SK-N-SH (cell line): Measurements from ENCODE around the gene SPA17. TPM values are rescaled to one million over a fixed set of nuclear protein-coding genes. Genes with fewer than 3 reads are reported as not detected.

ENCODE experiments used
- CTCF ChIA-PET: fragments of 300-600, 350-600 bp; formaldehyde crosslinking; extraction: SDS; loops from one replicate; lab custom pipeline; 2021; lab: Yijun Ruan, JAX
- POLR2A ChIA-PET: fragments of 350-600 bp; sonication (Branson Sonifier 250); formaldehyde crosslinking; extraction: SDS; loops from one replicate; lab custom pipeline; 2020; ENCODE audit warnings: antibody characterized with exemption, inconsistent platforms; lab: Yijun Ruan, JAX
- DNase-seq: peaks from one replicate; pipeline ENCODE4 v3.0.0; 2012
- H2AFZ ChIP-seq: fragments of 200-600 bp; sonication (generic); 2 replicates; pipeline ENCODE4 v1.8.1; 2016; ENCODE audit warnings: antibody characterized with exemption, mild to moderate bottlenecking, low read depth
- H3F3A ChIP-seq: fragments of 200-600 bp; sonication (generic); replicated peaks from 2 replicates; pipeline ENCODE3; 2016; ENCODE audit warnings: antibody characterized with exemption, mild to moderate bottlenecking; ENCODE audit not compliant: insufficient read depth
- H3K27ac ChIP-seq, 2 experiments: fragments of 200-500 bp in 1 of 2; fragments of 200-600 bp in 1 of 2; sonication (Bioruptor generic) in 1 of 2; sonication (generic), shearing (Covaris generic) in 1 of 2; 2 replicates each; pipeline versions ENCODE4 v1.5.1 to v1.6.1; 2014 to 2016; ENCODE audit warnings: low read depth in 2 of 2, inconsistent platforms in 1 of 2, low read length in 1 of 2, mild to moderate bottlenecking in 1 of 2, mixed read lengths in 1 of 2
- H3K27me3 ChIP-seq: fragments of 200-600 bp; sonication (generic), shearing (Covaris generic); 2 replicates; pipeline ENCODE4 v1.6.1; 2016; ENCODE audit warnings: mixed run types; ENCODE audit not compliant: insufficient read depth
- H3K36me3 ChIP-seq, 2 experiments: fragments of 200-500 bp in 1 of 2; fragments of 200-600 bp in 1 of 2; sonication (Bioruptor generic) in 1 of 2; sonication (generic) in 1 of 2; replicated peaks in 1 of 2; 2 replicates each; pipeline versions ENCODE3 to v1.5.1; 2014 to 2016; ENCODE audit warnings: low read length in 1 of 2, mild to moderate bottlenecking in 1 of 2; ENCODE audit not compliant: insufficient read depth in 2 of 2, control insufficient read depth in 1 of 2
- H3K4me1 ChIP-seq, 2 experiments: fragments of 200-500 bp in 1 of 2; fragments of 200-600 bp in 1 of 2; sonication (Bioruptor generic) in 1 of 2; sonication (generic), shearing (Covaris generic) in 1 of 2; 2 replicates each; pipeline versions ENCODE4 v1.5.1 to v1.6.1; 2014 to 2016; ENCODE audit warnings: low read depth in 1 of 2, low read length in 1 of 2, mixed run types in 1 of 2; ENCODE audit not compliant: insufficient read depth in 2 of 2, control insufficient read depth in 1 of 2
- H3K4me2 ChIP-seq: fragments of 200-600 bp; sonication (generic), shearing (Covaris generic); 2 replicates; pipeline ENCODE4 v1.6.1; 2017; ENCODE audit warnings: mixed run types
- H3K4me3 ChIP-seq, 2 experiments: fragments of 200-500 bp in 1 of 2; fragments of 200-600 bp in 1 of 2; sonication (Bioruptor generic) in 1 of 2; sonication (generic), shearing (Covaris generic) in 1 of 2; 2 replicates each; pipeline versions ENCODE4 v1.5.1 to v1.8.1; 2014 to 2016; ENCODE audit warnings: low read depth in 2 of 2, inconsistent platforms in 1 of 2, low read length in 1 of 2, mild to moderate bottlenecking in 1 of 2, mixed read lengths in 1 of 2, moderate library complexity in 1 of 2
- H3K79me2 ChIP-seq: fragments of 200-600 bp; sonication (generic); 2 replicates; pipeline ENCODE4 v1.8.1; 2017; ENCODE audit warnings: mild to moderate bottlenecking; ENCODE audit not compliant: insufficient read depth
- H3K9ac ChIP-seq: fragments of 200-600 bp; sonication (generic); 2 replicates; pipeline ENCODE4 v1.6.1; 2017; ENCODE audit warnings: mixed run types
- H3K9me2 ChIP-seq: fragments of 200-600 bp; sonication (generic); 2 replicates; pipeline ENCODE4 v1.6.1; 2017; ENCODE audit warnings: mixed run types
- H3K9me3 ChIP-seq: fragments of 200-600 bp; sonication (generic); 2 replicates; pipeline ENCODE4 v1.6.1; 2017; ENCODE audit warnings: mixed run types, mild to moderate bottlenecking, moderate library complexity
- H4K20me1 ChIP-seq: fragments of 200-600 bp; sonication (generic); 2 replicates; pipeline ENCODE4 v1.6.1; 2017; ENCODE audit warnings: mild to moderate bottlenecking, mixed run types; ENCODE audit not compliant: insufficient read depth
- EP300 ChIP-seq, 2 experiments: IDR thresholded peaks; 2 replicates each; pipeline versions ENCODE4 v1.4.0 to v1.6.1; 2012; ENCODE audit warnings: borderline replicate concordance in 1 of 2, low read depth in 1 of 2, low read length in 1 of 2
- EZH2phosphoT487 ChIP-seq: fragments of 200-600 bp; sonication (generic); IDR thresholded peaks from 2 replicates; pipeline ENCODE4 v1.6.1; 2017; ENCODE audit warnings: low read depth, mixed run types, mild to moderate bottlenecking, antibody characterized with exemption, moderate library complexity, borderline replicate concordance
- FOXJ3 ChIP-seq: sonication (generic); formaldehyde crosslinking; IDR thresholded peaks from 2 replicates; pipeline ENCODE4 v1.5.1; 2020; ENCODE audit warnings: mild to moderate bottlenecking, missing genetic modification reagents
- GABPA ChIP-seq: IDR thresholded peaks from 2 replicates; pipeline ENCODE4 v1.4.0; 2012; ENCODE audit warnings: low read depth, mild to moderate bottlenecking
- GATA2 ChIP-seq: sonication (generic); formaldehyde crosslinking; IDR thresholded peaks from 2 replicates; pipeline ENCODE4 v1.5.0; 2020; ENCODE audit warnings: mild to moderate bottlenecking, missing genetic modification reagents
- JUND ChIP-seq: IDR thresholded peaks from 2 replicates; pipeline ENCODE4 v1.4.0; 2012
- MEF2A ChIP-seq: IDR thresholded peaks from 2 replicates; pipeline ENCODE4 v1.4.0; 2012; ENCODE audit warnings: low read depth, borderline replicate concordance
- NRF1 ChIP-seq: IDR thresholded peaks from 2 replicates; pipeline ENCODE4 v1.6.1; 2012; ENCODE audit warnings: low read depth, mild to moderate bottlenecking, low read length
- POLR2AphosphoS5 ChIP-seq: IDR thresholded peaks from 2 replicates; pipeline ENCODE4 v1.6.1; 2012; ENCODE audit warnings: low read depth, low read length
- RAD21 ChIP-seq: IDR thresholded peaks from 2 replicates; pipeline ENCODE4 v1.6.1; 2012; ENCODE audit warnings: mild to moderate bottlenecking, low read length
- RCOR1 ChIP-seq: fragments of 150-350 bp; IDR thresholded peaks from 2 replicates; pipeline ENCODE4 v1.6.1; 2017; ENCODE audit warnings: antibody characterized with exemption, low read length
- RFX5 ChIP-seq: IDR thresholded peaks from 2 replicates; pipeline ENCODE4 v1.6.1; 2012; ENCODE audit warnings: mild to moderate bottlenecking, improper control_type of control experiment, low read length
- TEAD4 ChIP-seq: IDR thresholded peaks from 2 replicates; pipeline ENCODE4 v1.4.0; 2012; ENCODE audit warnings: mild to moderate bottlenecking, borderline replicate concordance; ENCODE audit not compliant: insufficient read depth
- WGBS: methylation state at CpG from one replicate; pipeline ENCODE4 v1.1.6; 2017; ENCODE audit warnings: low lambda C conversion rate; 5-methylcytosine and 5-hydroxymethylcytosine counted together
- polyA plus RNA-seq, 3 experiments: library from polyadenylated mRNA; depleted of rRNA; stranded (reverse); fragments of >200 nt; gene quantifications; 2 replicates each; pipeline ENCODE4 v1.2.3, GENCODE V29; 2012
- TF ChIP-seq, protein P1 (sequence below): IDR thresholded peaks from 2 replicates; pipeline ENCODE4; 2012
- TF ChIP-seq, protein P2 (sequence below): fragments of 150-350 bp; IDR thresholded peaks from 2 replicates; pipeline ENCODE4 v1.6.1; 2017; ENCODE audit warnings: antibody characterized with exemption, low read length, low read depth, borderline replicate concordance
- TF ChIP-seq, protein P3 (sequence below): fragments of 150-350 bp; IDR thresholded peaks from 2 replicates; pipeline ENCODE4 v1.6.1; 2016; ENCODE audit warnings: mild to moderate bottlenecking, low read depth, low read length
- TF ChIP-seq, protein P4 (sequence below): fragments of 200-600 bp; sonication (generic); IDR thresholded peaks from 2 replicates; pipeline ENCODE4 v1.6.1; 2017; ENCODE audit warnings: antibody characterized with exemption, mild to moderate bottlenecking, moderate library complexity

Gene SPA17
- polyA plus RNA-seq, 1 of the 3 experiments (the other 2 are of a cell fraction): 7.7 TPM

DNA sequence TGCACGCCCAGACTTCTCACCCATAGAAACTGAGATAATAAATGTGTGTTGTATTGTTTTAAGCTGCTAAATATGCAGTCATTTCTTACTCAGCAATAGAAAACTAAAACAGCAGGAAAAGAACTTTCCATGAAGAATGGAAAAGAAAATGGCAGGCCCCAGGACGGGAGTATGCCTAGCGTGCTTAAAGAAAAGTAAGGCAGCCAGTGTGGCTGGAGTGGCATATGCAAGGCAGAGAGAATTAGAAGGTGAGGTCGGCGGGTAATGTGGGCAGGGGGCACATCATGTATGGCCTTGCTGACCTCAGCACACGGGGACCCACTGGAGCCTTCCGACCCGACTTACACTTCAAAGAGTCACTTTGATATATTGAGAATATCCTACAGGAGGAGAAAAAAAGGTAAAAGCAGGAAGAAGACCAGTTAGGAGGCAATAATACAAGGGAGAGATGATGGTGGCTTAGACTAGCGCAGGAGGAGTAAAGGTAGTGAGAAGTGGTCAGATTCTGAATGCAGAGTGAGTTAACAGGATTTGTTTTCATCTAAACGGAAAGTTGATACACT, 30.6 kb upstream of the SPA17 start:
- H3K9ac ChIP-seq: peak overlapping the region; percentile 64
- POLR2A ChIA-PET: interaction anchor here (0.8 kb wide), 1 partner anchor 14 kb away, joined by 4 read pairs; no protein-coding TSS in a partner anchor
- no peak for DNase-seq
- TF ChIP-seq RAD21 (no peak), RCOR1 (no peak), GATA2 (CRISPR knock-in tag) (no peak), GABPA (no peak), EP300 (IDR thresholded peaks at IDR 0.05; ENCODE audit: borderline replicate concordance in 1 of 2, low read depth in 1 of 2, low read length in 1 of 2) (no peak), NRF1 (no peak), JUND (no peak), EZH2phosphoT487 (no peak), FOXJ3 (no peak)
- TF ChIP-seq, protein P1, sequence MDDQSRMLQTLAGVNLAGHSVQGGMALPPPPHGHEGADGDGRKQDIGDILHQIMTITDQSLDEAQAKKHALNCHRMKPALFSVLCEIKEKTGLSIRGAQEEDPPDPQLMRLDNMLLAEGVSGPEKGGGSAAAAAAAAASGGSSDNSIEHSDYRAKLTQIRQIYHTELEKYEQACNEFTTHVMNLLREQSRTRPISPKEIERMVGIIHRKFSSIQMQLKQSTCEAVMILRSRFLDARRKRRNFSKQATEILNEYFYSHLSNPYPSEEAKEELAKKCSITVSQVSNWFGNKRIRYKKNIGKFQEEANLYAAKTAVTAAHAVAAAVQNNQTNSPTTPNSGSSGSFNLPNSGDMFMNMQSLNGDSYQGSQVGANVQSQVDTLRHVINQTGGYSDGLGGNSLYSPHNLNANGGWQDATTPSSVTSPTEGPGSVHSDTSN: no peak
- TF ChIP-seq, all 33 proteins: peak for 0
- Histone ChIP-seq H3K27me3 (no peaks in the 10 kb centered on the region), H3K4me3 (no peak overlapping the region), H3K79me2 (no peaks in the 10 kb centered on the region), H3K4me2 (peak overlapping the region; percentile 31; the same call in 1 of the 2 replicates), H3K9me3 (no peaks in the 10 kb centered on the region), H3K27ac (peak overlapping the region in 1 of 2 experiments; percentile 86; a peak in 2 of 4 replicates), H3K9me2 (no peaks in the 10 kb centered on the region), H3F3A (peaks cover 24% of the 10 kb centered on the region), H2AFZ (peak overlapping the region; percentile 83; the same call in 1 of the 2 replicates), H3K36me3 (peaks cover 4 to 15% of the 10 kb centered on the region in 2 experiments), H4K20me1 (no peaks in the 10 kb centered on the region), H3K4me1 (peaks cover 3 to 7% of the 10 kb centered on the region in 2 experiments; a peak in 1 of 4 replicates)
- CTCF ChIA-PET: interaction anchor here (0.9 to 6.7 kb wide), 16 partner anchors 11 to 223 kb away, joined by 3 to 44 read pairs (median 6); partner anchors contain the start of genes ESAM, NRGN and ROBO3
- 91% methylated on average over 10 of the region's 10 CpGs for WGBS

DNA sequence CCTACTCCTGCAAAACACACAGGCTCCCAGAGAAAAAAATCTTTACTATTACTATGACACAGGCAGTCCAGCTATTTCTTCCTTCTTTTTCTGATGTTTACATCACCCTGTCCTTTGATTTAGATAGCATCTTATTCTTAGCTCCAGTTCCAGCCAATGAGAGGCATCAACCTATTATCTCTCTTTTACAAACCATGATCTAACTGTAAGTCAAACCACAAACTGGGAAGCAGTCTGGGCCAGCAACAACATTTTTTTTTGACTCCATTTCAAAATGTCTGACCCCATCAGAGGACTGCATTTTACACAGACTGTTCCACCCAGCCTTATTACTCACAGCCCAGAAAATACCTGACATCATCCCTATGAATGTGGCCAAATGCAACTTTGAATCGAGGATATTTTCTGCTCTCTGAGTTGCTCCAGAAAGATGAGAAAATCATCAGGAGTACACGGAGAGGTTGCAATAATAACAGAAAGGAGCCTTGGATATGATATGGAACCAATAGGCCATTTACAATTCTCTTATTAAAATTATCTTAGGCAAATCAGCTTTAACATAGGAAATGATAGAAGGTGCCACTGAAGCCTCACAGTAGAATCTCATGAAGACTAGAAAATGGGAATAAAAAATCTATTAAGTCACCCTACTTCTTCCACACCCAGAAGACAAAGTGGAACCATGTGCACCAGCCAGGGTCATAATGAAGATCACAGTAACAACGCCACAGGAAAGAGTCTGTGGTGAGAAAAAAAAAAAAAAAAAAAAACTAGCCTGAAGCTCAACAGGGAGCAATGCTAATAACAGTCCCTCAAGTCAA, 29.9 kb upstream of the SPA17 start:
- peaks cover 24% of the 10 kb centered on the region for H3F3A ChIP-seq
- peak overlapping the region; percentile 83 for H2AFZ ChIP-seq
- CTCF ChIA-PET: interaction anchor here (0.8 to 6.7 kb wide), 36 partner anchors 8 to 232 kb away, joined by 3 to 44 read pairs (median 5); partner anchors contain the start of genes ESAM, NRGN, ROBO3 and SIAE
- POLR2A ChIA-PET: no interaction called here
- H3K27ac ChIP-seq: peak overlapping the region in 1 of 2 experiments; percentile 86; a peak in 2 of 4 replicates
- H3K27me3 ChIP-seq: no peaks in the 10 kb centered on the region
- DNase-seq: no peak
- peak overlapping the region; percentile 64 for H3K9ac ChIP-seq
- no peaks in the 10 kb centered on the region for H3K79me2 ChIP-seq
- peak overlapping the region in 1 of 2 experiments; percentile 42; a peak in 2 of 4 replicates for H3K4me3 ChIP-seq
- peaks cover 4 to 9% of the 10 kb centered on the region in 2 experiments for H3K36me3 ChIP-seq
- 11% methylated on average over 3 of the region's 3 CpGs for WGBS
- no peaks in the 10 kb centered on the region for H3K9me3 ChIP-seq
- H3K9me2 ChIP-seq: no peaks in the 10 kb centered on the region
- H4K20me1 ChIP-seq: no peaks in the 10 kb centered on the region
- H3K4me1 ChIP-seq: peaks cover 3 to 7% of the 10 kb centered on the region in 2 experiments; a peak in 1 of 4 replicates
- peak overlapping the region; percentile 63 for H3K4me2 ChIP-seq
- TF ChIP-seq, protein P2, sequence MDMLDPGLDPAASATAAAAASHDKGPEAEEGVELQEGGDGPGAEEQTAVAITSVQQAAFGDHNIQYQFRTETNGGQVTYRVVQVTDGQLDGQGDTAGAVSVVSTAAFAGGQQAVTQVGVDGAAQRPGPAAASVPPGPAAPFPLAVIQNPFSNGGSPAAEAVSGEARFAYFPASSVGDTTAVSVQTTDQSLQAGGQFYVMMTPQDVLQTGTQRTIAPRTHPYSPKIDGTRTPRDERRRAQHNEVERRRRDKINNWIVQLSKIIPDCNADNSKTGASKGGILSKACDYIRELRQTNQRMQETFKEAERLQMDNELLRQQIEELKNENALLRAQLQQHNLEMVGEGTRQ: no peak
- TF ChIP-seq POLR2AphosphoS5: 0 out of 2 replicates have a peak, but pooled peaks have one; percentile 21
- TF ChIP-seq RAD21: no peak
- TF ChIP-seq EZH2phosphoT487: no peak
- TF ChIP-seq FOXJ3: no peak
- TF ChIP-seq, protein P3, sequence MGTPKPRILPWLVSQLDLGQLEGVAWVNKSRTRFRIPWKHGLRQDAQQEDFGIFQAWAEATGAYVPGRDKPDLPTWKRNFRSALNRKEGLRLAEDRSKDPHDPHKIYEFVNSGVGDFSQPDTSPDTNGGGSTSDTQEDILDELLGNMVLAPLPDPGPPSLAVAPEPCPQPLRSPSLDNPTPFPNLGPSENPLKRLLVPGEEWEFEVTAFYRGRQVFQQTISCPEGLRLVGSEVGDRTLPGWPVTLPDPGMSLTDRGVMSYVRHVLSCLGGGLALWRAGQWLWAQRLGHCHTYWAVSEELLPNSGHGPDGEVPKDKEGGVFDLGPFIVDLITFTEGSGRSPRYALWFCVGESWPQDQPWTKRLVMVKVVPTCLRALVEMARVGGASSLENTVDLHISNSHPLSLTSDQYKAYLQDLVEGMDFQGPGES: no peak
- TF ChIP-seq, protein P1: peak; percentile 41; the same call in 1 of the 2 replicates
- TF ChIP-seq TEAD4: 0 out of 2 replicates have a peak, but pooled peaks have one; percentile 27
- peak; percentile 35; the same call in 1 of the 2 replicates for TF ChIP-seq MEF2A
- TF ChIP-seq, protein P4, sequence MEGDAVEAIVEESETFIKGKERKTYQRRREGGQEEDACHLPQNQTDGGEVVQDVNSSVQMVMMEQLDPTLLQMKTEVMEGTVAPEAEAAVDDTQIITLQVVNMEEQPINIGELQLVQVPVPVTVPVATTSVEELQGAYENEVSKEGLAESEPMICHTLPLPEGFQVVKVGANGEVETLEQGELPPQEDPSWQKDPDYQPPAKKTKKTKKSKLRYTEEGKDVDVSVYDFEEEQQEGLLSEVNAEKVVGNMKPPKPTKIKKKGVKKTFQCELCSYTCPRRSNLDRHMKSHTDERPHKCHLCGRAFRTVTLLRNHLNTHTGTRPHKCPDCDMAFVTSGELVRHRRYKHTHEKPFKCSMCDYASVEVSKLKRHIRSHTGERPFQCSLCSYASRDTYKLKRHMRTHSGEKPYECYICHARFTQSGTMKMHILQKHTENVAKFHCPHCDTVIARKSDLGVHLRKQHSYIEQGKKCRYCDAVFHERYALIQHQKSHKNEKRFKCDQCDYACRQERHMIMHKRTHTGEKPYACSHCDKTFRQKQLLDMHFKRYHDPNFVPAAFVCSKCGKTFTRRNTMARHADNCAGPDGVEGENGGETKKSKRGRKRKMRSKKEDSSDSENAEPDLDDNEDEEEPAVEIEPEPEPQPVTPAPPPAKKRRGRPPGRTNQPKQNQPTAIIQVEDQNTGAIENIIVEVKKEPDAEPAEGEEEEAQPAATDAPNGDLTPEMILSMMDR: no peak
- no peak for TF ChIP-seq RFX5
